Skin epidermis (tissue), 12 donors: Measurements from ENCODE around the gene GUCY2D.
"Not testable (repeated sequence)": the region's sequence is repeated elsewhere in the genome, so short reads cannot be mapped to it uniquely, and the experiment has no call there.

Source experiments
- H3K27ac ChIP-seq, 21 experiments: fragments of 200-600 bp; sonication (generic) in 11 of 21; one replicate each; pipeline ENCODE4 v1.5.0; 2020; ENCODE audit warnings: mild to moderate bottlenecking in 3 of 21, inconsistent platforms in 2 of 21, moderate library complexity in 2 of 21
- H3K4me3 ChIP-seq, 7 experiments: fragments of 200-600 bp; sonication (generic) in 2 of 7; one replicate each; pipeline ENCODE4 v1.5.0; 2020; ENCODE audit warnings: inconsistent platforms in 2 of 7, mild to moderate bottlenecking in 2 of 7, moderate library complexity in 1 of 7

The GUCY2D gene

DNA sequence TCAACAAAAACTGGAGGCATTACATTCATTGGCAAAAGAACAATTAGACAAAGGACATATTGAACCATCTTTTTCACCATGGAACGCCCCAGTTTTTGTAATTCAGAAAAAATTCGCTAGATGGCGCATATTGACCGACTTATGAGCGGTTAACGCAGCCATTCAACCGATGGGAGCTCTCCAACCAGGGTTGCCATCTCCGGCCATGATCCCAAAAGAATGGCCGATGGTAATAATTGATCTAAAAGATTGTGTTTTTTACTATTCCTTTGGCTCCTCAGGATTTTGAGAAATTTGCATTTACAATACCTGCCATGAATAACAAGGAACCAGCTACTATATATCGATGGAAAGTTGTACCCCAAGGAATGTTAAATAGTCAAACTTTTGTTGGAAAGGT is 57.9 kb downstream of the GUCY2D start:
- H3K27ac ChIP-seq: no peak overlapping the region
- no peak overlapping the region for H3K4me3 ChIP-seq

DNA sequence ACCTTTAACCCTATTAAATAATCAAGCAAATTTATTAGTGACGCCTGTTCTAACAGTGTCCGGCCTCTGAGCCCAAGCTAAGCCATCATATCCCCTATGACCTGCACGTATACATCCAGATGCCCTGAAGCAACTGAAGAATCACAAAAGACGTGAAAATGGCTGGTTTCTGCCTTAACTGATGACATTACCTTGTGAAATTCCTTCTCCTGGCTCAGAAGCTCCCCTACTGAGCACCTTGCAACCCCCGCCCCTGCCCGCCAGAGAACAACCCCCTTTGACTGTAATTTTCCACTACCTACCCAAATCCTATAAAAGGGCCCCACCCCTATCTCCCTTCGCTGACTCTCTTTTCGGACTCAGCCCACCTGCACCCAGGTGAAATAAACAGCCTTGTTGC is 59.4 kb downstream of the GUCY2D start:
- H3K4me3 ChIP-seq: not testable (repeated sequence)

DNA sequence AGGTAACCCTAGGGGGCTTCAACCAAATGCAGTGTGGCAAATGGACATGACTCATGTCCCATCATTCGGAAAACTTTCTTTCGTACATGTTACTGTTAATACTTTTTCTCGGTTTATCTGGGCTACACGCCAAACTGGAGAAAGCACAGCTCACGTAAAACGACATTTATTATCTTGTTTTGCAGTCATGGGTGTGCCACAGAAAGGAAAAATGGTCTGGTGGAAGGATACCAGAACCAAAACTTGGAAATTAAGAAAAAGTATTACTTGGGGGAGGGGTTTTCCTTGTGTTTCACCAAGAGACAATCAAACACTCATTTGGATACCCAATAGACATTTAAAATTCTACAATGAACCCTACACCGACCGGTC is 60.0 kb downstream of the GUCY2D start:
- H3K4me3 ChIP-seq: no peak overlapping the region
- H3K27ac ChIP-seq: no peak overlapping the region

More for the DNA sequence above, 59.4 kb downstream of the GUCY2D start:
- not testable (repeated sequence) for H3K27ac ChIP-seq

DNA sequence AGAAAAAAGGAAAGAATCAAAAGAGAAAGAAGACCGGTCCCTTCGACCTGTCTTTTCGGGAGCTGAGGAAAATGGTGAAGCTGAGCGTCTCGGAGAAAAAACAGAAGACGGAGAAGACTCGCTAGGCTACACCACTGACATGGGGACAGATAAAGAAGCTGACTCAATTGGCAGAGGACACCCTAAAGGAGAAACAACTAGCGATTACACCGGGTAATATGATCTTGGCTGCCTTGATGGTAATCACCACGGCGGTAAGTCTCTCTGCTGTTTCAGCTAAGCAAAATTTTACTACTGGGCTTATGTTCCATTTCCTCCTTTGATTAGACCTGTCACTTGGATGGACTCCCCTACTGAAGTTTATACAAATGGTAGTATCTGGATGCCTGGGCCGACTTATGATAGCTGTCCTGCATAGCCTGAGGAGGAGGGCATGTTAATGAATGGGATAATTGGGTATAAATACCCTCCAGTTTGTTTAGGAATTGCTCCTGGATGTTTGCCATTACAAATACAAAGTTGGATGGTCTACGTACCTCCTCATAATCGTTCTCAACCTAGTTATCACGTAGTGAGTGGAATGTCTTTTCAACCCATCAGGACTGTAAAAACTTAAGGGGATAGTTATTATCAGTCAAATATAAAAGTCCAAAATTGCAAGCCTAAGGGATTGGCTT is 60.5 kb downstream of the GUCY2D start:
- Histone ChIP-seq H3K4me3 (no peak overlapping the region), H3K27ac (no peak overlapping the region)

DNA sequence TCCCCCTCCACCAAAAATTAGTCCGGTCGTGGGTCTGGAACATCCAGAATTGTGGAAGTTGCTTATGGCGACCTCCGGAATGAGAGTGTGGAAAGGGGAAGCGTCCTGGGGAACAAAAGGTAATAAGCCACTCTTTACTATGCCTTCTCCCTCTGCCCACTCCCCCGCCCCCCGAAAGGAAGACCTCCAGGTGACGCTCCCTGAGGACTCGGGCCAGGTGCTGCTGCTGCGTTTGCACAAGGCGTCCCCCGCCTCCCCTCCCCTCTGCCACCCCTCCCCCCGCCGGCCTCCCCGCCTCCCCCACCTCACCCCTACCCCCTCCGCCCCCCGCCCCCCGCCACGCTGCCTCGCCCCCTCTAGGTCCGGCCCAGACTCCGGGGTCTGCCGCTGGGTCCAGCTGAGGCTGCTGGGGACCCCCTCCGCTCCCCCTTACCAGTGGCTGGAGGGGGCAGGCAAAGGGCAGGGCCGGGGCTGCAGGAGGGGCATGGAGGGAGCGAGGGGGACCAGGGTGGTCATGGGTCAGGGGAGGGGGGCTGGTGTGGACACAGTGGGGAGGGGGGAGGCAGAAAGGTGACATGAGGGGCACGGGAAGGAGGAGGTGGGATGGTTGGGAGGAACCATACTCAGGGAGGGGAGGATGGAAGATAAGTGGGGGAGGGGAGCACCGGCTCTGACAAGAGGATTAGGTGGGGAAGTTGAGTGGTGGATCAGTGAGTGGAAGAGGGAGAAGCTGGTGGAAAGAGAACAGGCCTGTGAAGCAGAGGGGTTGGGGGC is 61.5 kb downstream of the GUCY2D start:
- Histone ChIP-seq H3K4me3 (no peak overlapping the region), H3K27ac (no peak overlapping the region)

DNA sequence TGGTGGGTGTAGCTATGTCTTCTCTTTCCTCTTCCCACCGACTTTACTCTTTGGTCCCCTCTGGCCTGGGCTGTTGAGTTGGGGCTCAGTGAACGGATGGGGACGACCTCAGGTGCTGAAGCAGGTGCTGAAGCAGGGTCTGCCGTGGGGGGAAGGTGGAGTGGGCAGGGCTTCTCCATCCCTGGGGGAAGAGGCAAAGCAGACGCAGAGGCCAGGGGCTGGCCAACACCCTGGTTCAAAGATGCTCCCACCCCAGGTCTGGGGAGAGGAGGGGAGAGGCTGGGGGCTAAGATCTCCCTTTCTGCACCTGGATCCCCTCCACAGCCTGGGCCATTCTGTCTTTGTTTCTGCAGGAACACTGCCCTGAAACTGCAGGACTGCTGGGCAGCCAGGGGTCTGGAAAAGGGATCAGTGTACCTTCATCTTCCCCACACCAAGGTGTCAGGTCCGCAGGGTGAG is 62.2 kb downstream of the GUCY2D start:
- H3K4me3 ChIP-seq: no peak overlapping the region

DNA sequence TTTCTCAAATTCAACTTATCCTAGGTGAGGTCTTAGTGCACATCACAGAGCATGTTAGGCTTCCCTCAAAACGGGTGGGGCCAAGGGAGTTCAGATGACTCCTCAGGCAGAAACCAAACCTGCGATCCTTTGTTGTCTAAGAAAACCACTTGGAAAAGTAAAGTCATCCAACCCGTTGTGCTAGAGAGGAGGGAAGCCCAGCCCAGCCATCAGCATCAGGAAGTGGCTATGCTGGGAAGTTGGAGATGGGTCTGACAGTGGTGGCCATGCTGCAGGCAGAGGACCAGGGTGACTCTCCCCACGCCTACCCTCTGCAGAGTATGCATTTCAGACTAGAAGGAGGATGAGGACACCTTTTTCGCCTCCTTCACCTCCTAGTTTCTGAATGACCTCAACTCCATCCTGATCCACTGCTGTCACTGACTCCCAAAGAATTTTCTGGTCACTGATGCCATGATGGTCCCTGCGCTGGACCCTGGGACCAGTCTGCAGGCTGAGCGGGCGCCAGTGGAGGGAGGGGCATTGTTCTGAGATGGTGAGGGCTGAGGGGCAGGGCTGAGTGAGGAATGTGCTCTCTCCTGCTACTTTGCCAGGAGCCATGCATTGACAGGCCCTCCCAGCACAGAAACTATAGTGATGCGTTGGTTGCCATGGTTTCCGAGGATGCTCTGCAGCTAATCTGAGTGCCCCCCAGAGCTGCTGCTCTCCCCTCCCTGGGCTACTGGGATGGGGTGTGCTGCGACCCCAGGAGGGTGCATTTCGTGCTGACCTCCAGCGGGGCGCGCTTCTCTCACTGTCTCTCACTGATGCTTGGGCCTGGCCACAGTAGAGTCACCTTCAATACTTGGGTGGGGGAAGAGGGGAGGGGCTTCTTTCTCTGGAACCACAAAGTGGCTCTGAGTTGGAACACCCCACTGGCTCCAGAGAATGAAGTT is 64.7 kb downstream of the GUCY2D start:
- no peak overlapping the region for H3K4me3 ChIP-seq
- H3K27ac ChIP-seq: no peak overlapping the region

More for the DNA sequence above, 62.2 kb downstream of the GUCY2D start:
- H3K27ac ChIP-seq: no peak overlapping the region

DNA sequence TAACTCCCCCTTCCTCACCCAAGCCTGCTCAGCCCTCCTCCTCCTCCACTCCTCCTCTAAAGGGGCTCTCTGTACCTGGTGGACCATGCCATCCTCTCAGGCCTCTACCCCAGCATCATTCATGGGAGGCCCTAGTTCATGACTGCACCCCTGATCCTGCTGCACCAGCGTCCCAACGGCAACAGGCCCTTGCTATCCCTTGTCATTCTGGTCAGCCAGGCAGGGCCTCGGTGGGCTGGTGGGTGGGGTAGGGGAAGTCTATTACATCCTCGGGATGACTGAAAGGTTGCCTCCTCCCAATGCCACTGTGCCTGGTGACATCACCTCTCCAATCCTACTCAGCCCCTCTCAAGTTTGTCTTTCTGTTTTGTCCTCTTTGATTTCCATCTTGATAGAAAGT is 65.4 kb downstream of the GUCY2D start:
- H3K4me3 ChIP-seq: no peak overlapping the region
- H3K27ac ChIP-seq: no peak overlapping the region

DNA sequence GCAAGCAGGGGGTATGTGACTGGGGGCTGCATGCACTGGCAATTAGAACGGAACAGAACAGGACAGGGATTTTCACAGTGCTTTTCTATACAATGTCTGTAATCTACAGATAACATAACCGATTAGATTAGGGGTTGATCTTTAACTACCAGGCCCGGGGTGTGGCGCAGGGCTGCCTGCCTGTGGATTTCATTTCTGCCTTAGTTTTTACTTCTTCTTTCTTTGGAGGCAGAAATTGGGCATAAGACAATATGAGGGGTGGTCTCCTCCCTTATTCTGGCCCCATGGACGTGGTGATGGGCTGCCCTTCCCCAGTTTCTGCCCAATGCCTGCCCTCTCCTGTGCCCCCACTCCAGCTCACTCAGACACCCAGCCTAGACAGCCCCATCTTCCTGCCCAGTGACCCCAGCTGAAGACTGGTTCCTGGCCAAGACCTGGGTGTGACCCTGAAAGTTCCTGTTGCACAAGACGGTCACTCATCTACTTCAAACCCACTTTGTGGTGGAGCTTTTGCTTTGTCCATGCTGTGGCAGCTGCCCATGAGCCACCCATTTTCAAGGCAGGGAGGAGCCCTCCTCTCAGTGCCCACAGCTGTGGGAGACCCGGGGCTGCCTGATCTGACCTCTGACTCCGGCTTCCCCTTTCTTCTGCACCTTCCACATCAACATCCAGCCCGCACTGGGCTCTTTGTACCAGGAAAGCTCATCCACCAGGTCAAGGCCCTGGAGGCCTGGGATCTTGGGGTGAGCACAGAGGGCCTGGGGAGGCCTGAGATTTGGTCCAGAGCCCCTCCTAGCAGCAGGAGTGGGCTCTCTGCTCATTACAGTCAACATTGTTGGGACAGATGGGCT is 66.5 kb downstream of the GUCY2D start:
- Histone ChIP-seq H3K4me3 (no peak overlapping the region), H3K27ac (peak overlapping the region in 1 of 21 experiments; percentile 17)

DNA sequence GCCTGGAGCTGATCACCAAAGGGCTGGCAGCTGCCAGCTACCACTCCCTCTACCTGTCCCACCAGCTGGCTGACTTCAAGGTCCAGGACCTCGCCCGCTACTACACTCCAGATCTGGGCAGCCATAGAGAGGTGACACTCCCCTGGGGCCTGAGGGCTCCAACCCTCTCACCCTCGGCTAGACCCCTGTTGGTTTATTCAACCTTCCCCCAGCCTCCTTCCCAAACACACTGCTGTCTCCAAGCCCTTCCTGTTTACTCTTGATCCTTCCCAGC is 67.1 kb downstream of the GUCY2D start:
- H3K4me3 ChIP-seq: no peak overlapping the region
- peak overlapping the region in 1 of 21 experiments; percentile 17 for H3K27ac ChIP-seq
